ENCODE results near the gene RAI1.

- TF ChIP-seq CTCF (IDR thresholded peaks at IDR 0.05) (no peak), POLR2A (IDR thresholded peaks at IDR 0.05) (no peak)
Observed at GRCh38 chr17:17685775-17686291, 4.6 kb downstream of the RAI1 start.
